Activated B cell treated with CpG ODN at 0.5 μM for 24 hours (primary cell): ENCODE results near the gene CHTOP. TPM values are rescaled to one million over a fixed set of nuclear protein-coding genes. Genes with fewer than 3 reads are reported as not detected.

Source experiments
- ATAC-seq: fragments of 200-7000 bp; cut with Tn5 transposase; one replicate; pipeline ENCODE4 v1.10.0; 2021; ENCODE audit warnings: low read depth, mild to moderate bottlenecking, moderate library complexity
- CTCF ChIA-PET: fragments of 350-600 bp; sonication (Branson Sonifier 250); formaldehyde crosslinking; loops from one replicate; lab custom pipeline; 2021; ENCODE audit warnings: antibody characterized with exemption; lab: Charles Lee
- POLR2A ChIA-PET: fragments of 350-600 bp; sonication (Branson Sonifier 250); formaldehyde crosslinking; loops from one replicate; lab custom pipeline; 2021; ENCODE audit warnings: antibody characterized with exemption; lab: Charles Lee
- DNase-seq: peaks from one replicate; pipeline ENCODE4 v3.0.0; 2022
- H3K27ac Mint-ChIP-seq: one replicate; pipeline ENCODE4 v1.8.0; 2020; ENCODE audit warnings: mixed read lengths
- H3K27me3 Mint-ChIP-seq: one replicate; pipeline ENCODE4 v1.8.0; 2021; ENCODE audit warnings: mixed read lengths
- H3K36me3 Mint-ChIP-seq: one replicate; pipeline ENCODE4 v1.8.0; 2021; ENCODE audit warnings: low read depth, mixed read lengths
- H3K4me1 Mint-ChIP-seq: one replicate; pipeline ENCODE4 v1.8.0; 2021; ENCODE audit warnings: mixed read lengths
- H3K4me3 Mint-ChIP-seq: one replicate; pipeline ENCODE4 v1.8.0; 2020; ENCODE audit warnings: mild to moderate bottlenecking, mixed read lengths
- H3K9me3 Mint-ChIP-seq: one replicate; pipeline ENCODE4 v1.8.0; 2020; ENCODE audit warnings: mixed read lengths
- CTCF ChIP-seq: fragments of 200-600 bp; IDR thresholded peaks from one replicate; pipeline ENCODE4 v1.8.0; 2022; ENCODE audit warnings: antibody characterized with exemption, mild to moderate bottlenecking
- intact Hi-C: fragments of 100-400 bp; cut with micrococcal nuclease; formaldehyde crosslinking; loops from one replicate; pipeline ENCODE4 v1.15.1; 2024
- total RNA-seq: library from RNA; stranded (reverse); gene quantifications from 2 replicates; pipeline ENCODE4 v1.2.3, GENCODE V29; 2022

The CHTOP gene
- total RNA-seq, 1 donor from 2014 or later: 148 TPM

DNA sequence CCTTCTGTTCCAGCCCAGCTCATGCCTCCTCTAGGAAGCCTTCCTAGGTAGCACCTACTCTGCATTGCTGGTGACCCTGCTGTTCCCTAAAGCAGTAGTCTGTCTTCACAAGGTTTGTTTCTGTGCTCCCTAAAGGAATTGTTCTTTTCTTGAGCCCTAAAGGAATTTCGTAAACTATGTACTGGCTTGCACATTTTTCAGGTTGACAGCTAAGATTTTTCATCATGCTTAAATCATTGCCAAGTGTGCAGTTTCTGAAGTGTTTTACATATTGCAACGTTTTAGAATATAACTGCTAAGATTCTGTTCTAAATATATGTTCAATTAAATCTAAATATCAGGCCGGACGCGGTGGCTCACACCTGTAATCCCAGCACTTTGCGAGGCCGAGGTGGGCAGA lies 34.0 kb upstream of the CHTOP start:
- Mint-ChIP-seq H3K4me1 (peaks cover 55% of the 10 kb centered on the region), H3K4me3 (peak overlapping the region; percentile 20), H3K27ac (peak overlapping the region; percentile 90), H3K36me3 (no peaks in the 10 kb centered on the region), H3K27me3 (no peaks in the 10 kb centered on the region), H3K9me3 (no peaks in the 10 kb centered on the region)
- POLR2A ChIA-PET: interaction anchor here (0.9 to 5.8 kb wide), 13 partner anchors 8 to 391 kb away, joined by 3 to 138 read pairs (median 10); partner anchors contain the start of genes CHTOP, INTS3, RPS27 and S100A1
- intact Hi-C loops: loop anchor here (1.0 to 2.0 kb wide), 4 partner anchors 27 to 71 kb away; partner anchors contain the start of genes CHTOP and SNAPIN
- CTCF ChIA-PET: interaction anchor here (1.0 to 2.2 kb wide), 3 partner anchors 11 to 31 kb away, joined by 4 to 9 read pairs (median 4); no protein-coding TSS in a partner anchor
- no peak for DNase-seq
- no peak for ATAC-seq
- no peak for TF ChIP-seq CTCF

GRCh38 chr1:153602749-153603148 lies 31.1 kb upstream of the CHTOP start:
- DNase-seq (no peak), ATAC-seq (no peak)
- H3K9me3 Mint-ChIP-seq: no peaks in the 10 kb centered on the region
- H3K36me3 Mint-ChIP-seq: no peaks in the 10 kb centered on the region
- POLR2A ChIA-PET: interaction anchor here (0.7 to 3.9 kb wide), 2 partner anchors 31 to 247 kb away, joined by 9 to 21 read pairs; partner anchors contain the start of gene CHTOP
- CTCF ChIA-PET: no interaction called here
- peaks cover 61% of the 10 kb centered on the region for H3K4me1 Mint-ChIP-seq
- no peaks in the 10 kb centered on the region for H3K27me3 Mint-ChIP-seq
- no peak overlapping the region for H3K27ac Mint-ChIP-seq
- intact Hi-C loops: no loop called here
- TF ChIP-seq CTCF: no peak
- H3K4me3 Mint-ChIP-seq: no peak overlapping the region

GRCh38 chr1:153606194-153606593 lies 27.7 kb upstream of the CHTOP start:
- Mint-ChIP-seq H3K27ac (peak overlapping the region; percentile 71), H3K4me3 (no peak overlapping the region), H3K27me3 (no peaks in the 10 kb centered on the region), H3K4me1 (peaks cover 39% of the 10 kb centered on the region), H3K36me3 (no peaks in the 10 kb centered on the region), H3K9me3 (no peaks in the 10 kb centered on the region)
- DNase-seq (no peak), ATAC-seq (peak; percentile 10)
- no peak for TF ChIP-seq CTCF
- ChIA-PET POLR2A (interaction anchor here (0.7 to 0.8 kb wide), 3 partner anchors 8 to 525 kb away, joined by 3 to 7 read pairs (median 4); no protein-coding TSS in a partner anchor), CTCF (no interaction called here)
- intact Hi-C loops: no loop called here

GRCh38 chr1:153607381-153607780 lies 26.5 kb upstream of the CHTOP start:
- Mint-ChIP-seq H3K4me1 (peaks cover 30% of the 10 kb centered on the region), H3K4me3 (no peak overlapping the region), H3K27me3 (no peaks in the 10 kb centered on the region), H3K9me3 (no peaks in the 10 kb centered on the region), H3K36me3 (no peaks in the 10 kb centered on the region), H3K27ac (no peak overlapping the region)
- ChIA-PET POLR2A (interaction anchor here (1.4 to 2.3 kb wide), 2 partner anchors 8 to 11 kb away, joined by 3 to 10 read pairs; no protein-coding TSS in a partner anchor), CTCF (no interaction called here)
- DNase-seq (no peak), ATAC-seq (no peak)
- TF ChIP-seq CTCF: no peak
- intact Hi-C loops: no loop called here

DNA sequence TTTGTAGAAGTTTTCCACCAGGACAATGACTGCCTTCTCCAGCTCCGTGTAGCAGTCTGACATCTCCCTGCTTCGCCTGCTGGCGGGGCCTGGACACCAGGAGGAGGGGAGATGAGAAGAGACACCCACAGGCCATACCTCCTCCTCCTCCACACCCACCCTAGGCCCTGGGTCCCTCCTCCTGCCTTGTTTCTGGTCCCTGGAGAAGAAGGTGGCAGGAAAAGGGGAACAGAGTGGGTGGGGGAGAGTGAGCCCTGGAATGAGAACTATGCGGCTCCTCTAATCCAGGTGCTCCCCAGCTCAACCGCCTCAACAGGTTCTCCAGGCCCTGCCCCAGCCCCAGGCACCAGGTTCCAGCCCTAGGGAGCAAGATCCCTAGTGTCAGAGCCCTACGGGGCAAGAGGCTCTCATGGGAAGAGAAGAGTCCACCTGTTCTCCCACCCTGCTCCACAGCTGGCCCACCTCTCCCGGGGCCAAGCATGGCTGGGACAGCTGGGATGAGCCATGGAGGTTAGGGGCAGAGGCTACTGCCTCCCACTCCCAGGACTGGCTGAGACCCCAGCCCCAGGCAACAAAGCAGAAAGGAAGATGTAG lies 25.7 kb upstream of the CHTOP start:
- Mint-ChIP-seq H3K27me3 (no peaks in the 10 kb centered on the region), H3K4me1 (peaks cover 27% of the 10 kb centered on the region), H3K27ac (no peak overlapping the region), H3K36me3 (no peaks in the 10 kb centered on the region), H3K9me3 (no peaks in the 10 kb centered on the region), H3K4me3 (no peak overlapping the region)
- ATAC-seq (no peak), DNase-seq (no peak)
- ChIA-PET CTCF (interaction anchor here (1.0 kb wide), 1 partner anchor 97 kb away, joined by 3 read pairs; no protein-coding TSS in a partner anchor), POLR2A (interaction anchor here (1.4 to 2.3 kb wide), 2 partner anchors 9 to 10 kb away, joined by 3 to 10 read pairs; no protein-coding TSS in a partner anchor)
- no peak for TF ChIP-seq CTCF
- intact Hi-C loops: no loop called here
